NCI-H2081 (cell line): ENCODE measurements around the gene PALM3.

Experiments used
- DNase-seq, 2 experiments: peaks; one replicate each; lab custom pipeline; 2025; lab: John Stamatoyannopoulos, UW

Gene PALM3

GRCh38 chr19:14089412-14089661, 27.5 kb upstream of the PALM3 start:
- DNase-seq: peak in 1 of 2 experiments; percentile 14

GRCh38 chr19:14088634-14089411, 26.9 kb upstream of the PALM3 start:
- DNase-seq: no peak

GRCh38 chr19:14086098-14086497, 24.2 kb upstream of the PALM3 start:
- no peak for DNase-seq

- DNase-seq: no peak
These were observed 23.6 kb upstream of the PALM3 start, which contains the start of gene C19orf67 for GRCh38 chr19:14085309-14085995. Gene C19orf67, minus strand, starts transcription at chr19:14085783. Its CDS starts 156 bp downstream, at chr19:14085627.

- no peak for DNase-seq
These were observed 20.7 kb upstream of the PALM3 start for GRCh38 chr19:14082675-14082960.

GRCh38 chr19:14081797-14082674, 20.2 kb upstream of the PALM3 start:
- DNase-seq: no peak

GRCh38 chr19:14080887-14081796, 19.3 kb upstream of the PALM3 start:
- peak; percentile 97 to 99 for DNase-seq

- no peak for DNase-seq
These were observed 16.5 kb upstream of the PALM3 start for GRCh38 chr19:14078411-14078810.

GRCh38 chr19:14073925-14074838, 12.3 kb upstream of the PALM3 start:
- peak in 1 of 2 experiments; percentile 41 for DNase-seq

- peak; percentile 61 to 83 for DNase-seq
These were observed 11.5 kb upstream of the PALM3 start for GRCh38 chr19:14073261-14073924.

GRCh38 chr19:14072535-14073260, 10.8 kb upstream of the PALM3 start, which contains the start of gene MISP3:
Gene MISP3, plus strand, starts transcription at chr19:14072786. Its CDS starts 524 bp downstream, at chr19:14073310.
- DNase-seq: peak in 1 of 2 experiments; percentile 54

GRCh38 chr19:14070268-14071050, 8.6 kb upstream of the PALM3 start:
- DNase-seq: no peak

- DNase-seq: no peak
These were observed 4.3 kb upstream of the PALM3 start for GRCh38 chr19:14066134-14066533.

GRCh38 chr19:14063105-14063504, 1.2 kb upstream of the PALM3 start:
- no peak for DNase-seq

- DNase-seq: no peak
These were observed 631 bp upstream of the PALM3 start for GRCh38 chr19:14062558-14062855.

GRCh38 chr19:14061081-14061749, 661 bp downstream of the PALM3 start:
- no peak for DNase-seq

GRCh38 chr19:14059652-14060155, 2.2 kb downstream of the PALM3 start:
- DNase-seq: no peak

- no peak for DNase-seq
These were observed 2.8 kb downstream of the PALM3 start for GRCh38 chr19:14059093-14059480.
